Measurements from ENCODE around the gene CAPN13.

Gene CAPN13

GRCh38 chr2:30777661-30778505 lies 29.4 kb downstream of the CAPN13 start:
- TF ChIP-seq CTCF (IDR thresholded peaks at IDR 0.05; ENCODE audit: low read depth, low read length), result no peak
- no peak for DNase-seq (ENCODE audit: extremely low read depth, low read depth)

- no peak for DNase-seq (ENCODE audit: extremely low read depth, low read depth)
- TF ChIP-seq CTCF (IDR thresholded peaks at IDR 0.05; ENCODE audit: low read depth, low read length), result no peak
Measured at GRCh38 chr2:30776831-30777635, 30.2 kb downstream of the CAPN13 start.

GRCh38 chr2:30775833-30776232 lies 31.4 kb downstream of the CAPN13 start:
- TF ChIP-seq CTCF (IDR thresholded peaks at IDR 0.05; ENCODE audit: low read depth, low read length), result no peak
- no peak for DNase-seq (ENCODE audit: extremely low read depth, low read depth)

- no peak for TF ChIP-seq CTCF (IDR thresholded peaks at IDR 0.05; ENCODE audit: low read depth, low read length)
- no peak for DNase-seq (ENCODE audit: extremely low read depth, low read depth)
Measured at GRCh38 chr2:30772021-30772705, 35.1 kb downstream of the CAPN13 start.

- no peak for TF ChIP-seq CTCF (IDR thresholded peaks at IDR 0.05; ENCODE audit: low read depth, low read length)
- DNase-seq (ENCODE audit: extremely low read depth, low read depth), result no peak
Measured at GRCh38 chr2:30770816-30771576, 36.2 kb downstream of the CAPN13 start.

GRCh38 chr2:30769891-30770462 lies 37.3 kb downstream of the CAPN13 start:
- DNase-seq (ENCODE audit: extremely low read depth, low read depth), result no peak
- no peak for TF ChIP-seq CTCF (IDR thresholded peaks at IDR 0.05; ENCODE audit: low read depth, low read length)
